Hepatocyte (in vitro differentiated cells): ENCODE data around the gene BAIAP2L1. TPM values are rescaled to one million over a fixed set of nuclear protein-coding genes. Genes with fewer than 3 reads are reported as not detected.
A peak's percentile ranks its signal among the peaks of the same experiment; 100 is the strongest.
"Not testable (repeated sequence)": the region's sequence is repeated elsewhere in the genome, so short reads cannot be mapped to it uniquely, and the experiment has no call there.

Source experiments
- DNase-seq: peaks from one replicate; pipeline ENCODE4 v3.0.0-alpha.2; 2016; ENCODE audit warnings: low spot score
- H2AFZ ChIP-seq: fragments of 200-600 bp; sonication (generic); 2 replicates; pipeline ENCODE4 v1.6.0; 2016; ENCODE audit warnings: antibody characterized with exemption, mild to moderate bottlenecking
- H3K27ac ChIP-seq: fragments of 200-600 bp; sonication (generic); 2 replicates; pipeline ENCODE4 v1.5.1; 2016; ENCODE audit warnings: mild to moderate bottlenecking
- H3K27me3 ChIP-seq: fragments of 200-600 bp; sonication (generic); 2 replicates; pipeline ENCODE4 v1.6.1; 2016
- H3K36me3 ChIP-seq: fragments of 200-600 bp; sonication (generic); replicated peaks from 2 replicates; pipeline ENCODE4 v1.5.1; 2016; ENCODE audit warnings: low read depth; ENCODE audit not compliant: insufficient read depth
- H3K4me1 ChIP-seq: fragments of 200-600 bp; sonication (generic); 2 replicates; pipeline ENCODE4 v1.5.1; 2016; ENCODE audit warnings: mild to moderate bottlenecking, moderate library complexity; ENCODE audit not compliant: insufficient read depth
- H3K4me2 ChIP-seq: fragments of 200-600 bp; sonication (generic); 2 replicates; pipeline ENCODE4 v1.6.0; 2016
- H3K4me3 ChIP-seq: fragments of 200-600 bp; sonication (generic); 2 replicates; pipeline ENCODE4 v1.5.1; 2016; ENCODE audit warnings: mild to moderate bottlenecking
- H3K79me2 ChIP-seq: fragments of 200-600 bp; sonication (generic); 2 replicates; pipeline ENCODE4 v1.6.0; 2017; ENCODE audit warnings: mild to moderate bottlenecking
- H3K9me2 ChIP-seq: fragments of 200-600 bp; sonication (generic); replicated peaks from 2 replicates; pipeline ENCODE4 v1.6.0; 2017; ENCODE audit warnings: mild to moderate bottlenecking; ENCODE audit not compliant: insufficient read depth
- H3K9me3 ChIP-seq: fragments of 200-600 bp; sonication (generic); 2 replicates; pipeline ENCODE4 v1.5.1; 2016; ENCODE audit warnings: low read depth, mild to moderate bottlenecking
- H4K20me1 ChIP-seq: fragments of 200-600 bp; sonication (generic); 2 replicates; pipeline ENCODE4 v1.6.0; 2016; ENCODE audit warnings: mild to moderate bottlenecking; ENCODE audit not compliant: insufficient read depth, poor library complexity, severe bottlenecking
- EZH2 ChIP-seq: fragments of 200-600 bp; sonication (generic); IDR thresholded peaks from 2 replicates; pipeline ENCODE4 v1.6.1; 2016; ENCODE audit warnings: antibody characterized with exemption, mild to moderate bottlenecking, borderline replicate concordance
- EZH2phosphoT487 ChIP-seq: fragments of 200-600 bp; sonication (generic); IDR thresholded peaks from one replicate; pipeline ENCODE4 v1.6.1; 2018; ENCODE audit warnings: antibody characterized with exemption, mild to moderate bottlenecking, low read depth, moderate library complexity; ENCODE audit not compliant: unreplicated experiment, severe bottlenecking
- WGBS: methylation state at CpG from one replicate; pipeline ENCODE4 v1.1.6; 2016; ENCODE audit warnings: low lambda C conversion rate; ENCODE audit errors: missing lambda C conversion rate; 5-methylcytosine and 5-hydroxymethylcytosine counted together
- polyA plus RNA-seq: library from polyadenylated mRNA; unstranded; fragments of >200 nt; fragmentation: Nextera tagmentation; extraction: Ambion mirVana; gene quantifications from 2 replicates; pipeline ENCODE4 v1.2.1, GENCODE V29; 2016
- total RNA-seq: library from RNA; depleted of rRNA; stranded (reverse); fragments of >200 nt; gene quantifications from 2 replicates; pipeline ENCODE4 v1.2.3, GENCODE V29; 2014
- TF ChIP-seq, protein P1 (sequence below): fragments of 200-600 bp; sonication (generic); IDR thresholded peaks from 2 replicates; pipeline ENCODE4 v1.5.1; 2016; ENCODE audit warnings: antibody characterized with exemption, mild to moderate bottlenecking; ENCODE audit not compliant: poor library complexity

The BAIAP2L1 gene, protein sequence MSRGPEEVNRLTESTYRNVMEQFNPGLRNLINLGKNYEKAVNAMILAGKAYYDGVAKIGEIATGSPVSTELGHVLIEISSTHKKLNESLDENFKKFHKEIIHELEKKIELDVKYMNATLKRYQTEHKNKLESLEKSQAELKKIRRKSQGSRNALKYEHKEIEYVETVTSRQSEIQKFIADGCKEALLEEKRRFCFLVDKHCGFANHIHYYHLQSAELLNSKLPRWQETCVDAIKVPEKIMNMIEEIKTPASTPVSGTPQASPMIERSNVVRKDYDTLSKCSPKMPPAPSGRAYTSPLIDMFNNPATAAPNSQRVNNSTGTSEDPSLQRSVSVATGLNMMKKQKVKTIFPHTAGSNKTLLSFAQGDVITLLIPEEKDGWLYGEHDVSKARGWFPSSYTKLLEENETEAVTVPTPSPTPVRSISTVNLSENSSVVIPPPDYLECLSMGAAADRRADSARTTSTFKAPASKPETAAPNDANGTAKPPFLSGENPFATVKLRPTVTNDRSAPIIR
- total RNA-seq (32.0 and 34.7 TPM in 2 replicates), polyA plus RNA-seq (25.4 and 33.7 TPM in 2 replicates)

DNA sequence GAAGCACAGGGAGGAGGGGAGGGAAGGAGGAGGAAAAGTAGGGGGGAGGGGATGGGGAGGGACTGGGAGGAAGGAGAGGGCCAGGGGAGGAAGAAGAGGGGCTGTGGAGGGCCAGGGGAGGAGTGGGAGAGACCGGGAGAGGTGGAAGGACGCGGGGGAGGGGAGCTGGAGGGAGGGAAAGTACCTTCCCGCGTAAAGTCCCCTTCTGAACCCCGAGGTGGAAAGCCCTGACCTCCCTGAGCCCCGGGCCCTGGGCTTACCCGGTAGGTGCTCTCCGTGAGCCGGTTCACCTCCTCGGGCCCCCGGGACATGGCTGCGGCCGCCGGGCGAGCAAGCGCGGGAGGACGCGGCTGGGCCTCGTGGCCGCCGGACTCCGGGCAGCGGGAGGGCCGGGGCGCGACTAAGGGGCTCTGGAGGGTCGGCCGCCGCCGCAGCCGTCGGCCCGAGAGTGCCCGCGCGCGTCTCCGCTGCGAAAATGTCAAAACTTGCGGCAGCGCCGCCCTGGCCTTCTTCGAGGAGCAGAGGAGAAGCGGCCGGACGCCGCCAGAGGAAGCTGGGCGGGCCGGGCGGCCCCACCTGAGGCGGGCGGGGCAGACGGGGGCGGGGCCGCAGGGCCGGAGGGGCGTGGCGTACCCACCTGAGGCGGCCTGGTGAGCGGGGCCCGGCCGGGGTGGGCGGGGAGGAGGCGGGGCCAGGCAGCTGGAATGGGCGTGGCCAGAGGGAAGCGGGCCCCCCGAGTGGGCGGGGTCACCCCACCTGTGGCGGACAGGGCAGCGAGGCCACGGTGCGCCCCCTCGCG is at the start of gene BAIAP2L1:
BAIAP2L1 (minus strand) TSS at position 549 of the 799 bp plus-strand sequence; CDS start at position 311, 238 bp downstream.
- no peaks in the 10 kb centered on the region for H3K27me3 ChIP-seq
- peaks cover 43% of the 10 kb centered on the region for H3K79me2 ChIP-seq
- H3K9me2 ChIP-seq: no peaks in the 10 kb centered on the region
- H3K4me2 ChIP-seq: peak within 1 kb of the TSS; percentile 85
- peaks cover 18% of the 10 kb centered on the region for H3K4me1 ChIP-seq
- H2AFZ ChIP-seq: peak within 1 kb of the TSS; percentile 74
- H3K4me3 ChIP-seq: peak within 1 kb of the TSS; percentile 61
- no peaks in the 10 kb centered on the region for H4K20me1 ChIP-seq
- WGBS: 3% methylated on average over 18 of the region's 76 CpGs
- TF ChIP-seq EZH2 (no peak), EZH2phosphoT487 (no peak)
- TF ChIP-seq, protein P1, sequence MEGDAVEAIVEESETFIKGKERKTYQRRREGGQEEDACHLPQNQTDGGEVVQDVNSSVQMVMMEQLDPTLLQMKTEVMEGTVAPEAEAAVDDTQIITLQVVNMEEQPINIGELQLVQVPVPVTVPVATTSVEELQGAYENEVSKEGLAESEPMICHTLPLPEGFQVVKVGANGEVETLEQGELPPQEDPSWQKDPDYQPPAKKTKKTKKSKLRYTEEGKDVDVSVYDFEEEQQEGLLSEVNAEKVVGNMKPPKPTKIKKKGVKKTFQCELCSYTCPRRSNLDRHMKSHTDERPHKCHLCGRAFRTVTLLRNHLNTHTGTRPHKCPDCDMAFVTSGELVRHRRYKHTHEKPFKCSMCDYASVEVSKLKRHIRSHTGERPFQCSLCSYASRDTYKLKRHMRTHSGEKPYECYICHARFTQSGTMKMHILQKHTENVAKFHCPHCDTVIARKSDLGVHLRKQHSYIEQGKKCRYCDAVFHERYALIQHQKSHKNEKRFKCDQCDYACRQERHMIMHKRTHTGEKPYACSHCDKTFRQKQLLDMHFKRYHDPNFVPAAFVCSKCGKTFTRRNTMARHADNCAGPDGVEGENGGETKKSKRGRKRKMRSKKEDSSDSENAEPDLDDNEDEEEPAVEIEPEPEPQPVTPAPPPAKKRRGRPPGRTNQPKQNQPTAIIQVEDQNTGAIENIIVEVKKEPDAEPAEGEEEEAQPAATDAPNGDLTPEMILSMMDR: no peak
- no peaks in the 10 kb centered on the region for H3K9me3 ChIP-seq
- peak; percentile 98 for DNase-seq
- H3K27ac ChIP-seq: peak within 1 kb of the TSS; percentile 91
- H3K36me3 ChIP-seq: no peaks in the 10 kb centered on the region

DNA sequence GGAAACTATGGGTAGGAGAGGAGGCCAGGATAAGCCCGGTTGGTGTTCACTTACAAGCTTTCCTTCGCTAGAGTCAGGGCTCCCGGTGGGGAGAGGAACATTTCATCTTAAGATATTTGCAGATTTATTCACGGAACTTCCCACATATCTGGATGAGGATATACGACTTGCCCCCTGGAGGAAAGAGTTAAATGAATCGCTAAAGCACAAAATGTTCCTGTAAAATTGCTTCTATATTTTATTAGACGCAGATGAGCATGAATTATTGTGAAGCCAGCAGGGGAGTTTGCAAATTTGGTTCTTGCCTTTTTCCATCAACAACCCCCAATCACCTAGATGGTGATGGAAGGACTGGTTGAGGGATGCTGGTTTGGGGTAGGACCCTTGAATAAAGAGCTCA is 47.9 kb upstream of the BAIAP2L1 start:
- no peak overlapping the region for H3K27ac ChIP-seq
- no peaks in the 10 kb centered on the region for H3K36me3 ChIP-seq
- no peaks in the 10 kb centered on the region for H4K20me1 ChIP-seq
- H3K9me2 ChIP-seq: no peaks in the 10 kb centered on the region
- DNase-seq: no peak
- no peaks in the 10 kb centered on the region for H3K79me2 ChIP-seq
- H2AFZ ChIP-seq: no peak overlapping the region
- H3K9me3 ChIP-seq: no peaks in the 10 kb centered on the region
- no peaks in the 10 kb centered on the region for H3K4me1 ChIP-seq
- TF ChIP-seq, protein P1: no peak
- TF ChIP-seq EZH2: no peak
- TF ChIP-seq EZH2phosphoT487: no peak
- no peak overlapping the region for H3K4me2 ChIP-seq
- 78% methylated on average over 7 of the region's 7 CpGs for WGBS
- no peak overlapping the region for H3K4me3 ChIP-seq
- H3K27me3 ChIP-seq: no peaks in the 10 kb centered on the region

DNA sequence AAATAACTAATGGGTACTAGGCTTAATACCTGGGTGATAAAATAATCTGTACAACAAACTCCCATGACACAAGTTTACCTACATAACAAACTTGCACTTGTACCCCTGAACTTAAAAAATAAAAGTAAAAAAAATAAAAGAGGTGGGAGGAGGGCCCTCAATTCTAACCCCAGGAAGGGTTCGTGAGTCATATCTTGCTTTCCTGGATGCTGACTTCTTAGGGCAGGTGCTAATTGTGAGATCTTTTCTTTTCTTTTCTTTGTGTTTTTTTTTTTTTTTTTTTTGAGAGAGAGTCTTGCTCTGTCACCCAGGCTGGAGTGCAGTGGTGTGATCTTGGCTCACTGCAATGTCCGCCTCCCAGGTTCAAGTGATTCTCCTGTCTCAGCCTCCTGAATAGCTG is 40.1 kb upstream of the BAIAP2L1 start:
- WGBS: 92% methylated on average over 2 of the region's 2 CpGs
- H3K27ac ChIP-seq, H3K27me3 ChIP-seq, H3K4me3 ChIP-seq, H3K9me2 ChIP-seq, DNase-seq, H3K79me2 ChIP-seq, H3K4me1 ChIP-seq, H4K20me1 ChIP-seq, H3K4me2 ChIP-seq, H3K36me3 ChIP-seq, H3K9me3 ChIP-seq, H2AFZ ChIP-seq: not testable (repeated sequence)

DNA sequence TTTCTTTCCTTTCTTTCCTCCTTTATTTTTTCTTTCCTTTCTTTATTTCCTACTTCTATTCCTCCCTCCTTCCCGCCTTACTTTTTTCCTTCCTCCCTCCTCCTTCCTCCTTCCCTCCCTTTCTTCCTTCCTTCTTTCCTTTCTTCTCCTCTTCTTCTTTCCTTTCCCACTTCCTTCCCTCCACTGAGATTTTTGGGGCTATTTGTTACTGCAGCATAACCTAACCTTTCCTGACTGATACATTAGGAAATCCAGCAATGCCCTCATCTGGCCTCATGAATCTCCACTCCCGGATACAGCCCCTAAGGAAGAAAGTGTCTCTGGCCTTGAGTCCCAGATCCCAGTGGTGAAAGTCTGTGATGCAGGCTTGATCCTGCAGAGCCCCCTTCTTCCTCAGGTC is 38.6 kb upstream of the BAIAP2L1 start:
- no peak overlapping the region for H2AFZ ChIP-seq
- no peaks in the 10 kb centered on the region for H3K4me1 ChIP-seq
- WGBS: 95% methylated on average over 1 of the region's 2 CpGs

More for the DNA sequence above, 38.6 kb upstream of the BAIAP2L1 start:
- H3K4me3 ChIP-seq: no peak overlapping the region
- H3K9me3 ChIP-seq: no peaks in the 10 kb centered on the region
- no peaks in the 10 kb centered on the region for H3K27me3 ChIP-seq
- H3K36me3 ChIP-seq: no peaks in the 10 kb centered on the region
- TF ChIP-seq EZH2phosphoT487: no peak
- TF ChIP-seq, protein P1: no peak
- TF ChIP-seq EZH2: no peak
- H3K27ac ChIP-seq: no peak overlapping the region
- no peak overlapping the region for H3K4me2 ChIP-seq
- no peaks in the 10 kb centered on the region for H3K79me2 ChIP-seq
- H4K20me1 ChIP-seq: no peaks in the 10 kb centered on the region
- no peak for DNase-seq
- H3K9me2 ChIP-seq: no peaks in the 10 kb centered on the region
